ENCODE results near the gene NMNAT3. TPM values are rescaled to one million over a fixed set of nuclear protein-coding genes. Genes with fewer than 3 reads are reported as not detected.

Gene NMNAT3
- total and polyA plus RNA-seq, 12 donors = 4.2 to 12.4 (median 7.7) TPM

DNA sequence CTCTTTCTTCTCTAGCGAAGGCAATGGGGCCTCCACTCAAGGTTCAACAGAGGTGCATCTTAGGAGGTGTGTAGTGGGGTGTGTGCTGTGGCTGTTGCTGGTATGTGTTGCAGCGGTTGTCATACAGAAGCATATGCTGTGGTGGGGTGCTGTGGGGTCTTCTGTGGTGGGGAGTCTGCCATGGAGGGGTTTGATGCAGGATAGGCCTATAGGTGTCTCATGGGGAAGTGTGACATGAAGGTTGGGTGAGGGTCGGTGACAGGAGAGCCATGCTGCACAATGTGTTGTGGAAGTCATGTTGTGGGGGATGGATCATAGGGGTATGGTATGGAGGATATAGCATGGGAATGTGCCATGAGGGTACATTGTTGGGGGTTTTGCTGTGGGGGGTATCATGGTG, 20.3 kb downstream of the NMNAT3 start:
- no peak overlapping the region for H3K27ac ChIP-seq
- peaks cover 0 to 6% of the 10 kb centered on the region in 2 donors for H3K4me1 ChIP-seq (replicated peaks in 1 of 2)
- TF ChIP-seq, protein P1, sequence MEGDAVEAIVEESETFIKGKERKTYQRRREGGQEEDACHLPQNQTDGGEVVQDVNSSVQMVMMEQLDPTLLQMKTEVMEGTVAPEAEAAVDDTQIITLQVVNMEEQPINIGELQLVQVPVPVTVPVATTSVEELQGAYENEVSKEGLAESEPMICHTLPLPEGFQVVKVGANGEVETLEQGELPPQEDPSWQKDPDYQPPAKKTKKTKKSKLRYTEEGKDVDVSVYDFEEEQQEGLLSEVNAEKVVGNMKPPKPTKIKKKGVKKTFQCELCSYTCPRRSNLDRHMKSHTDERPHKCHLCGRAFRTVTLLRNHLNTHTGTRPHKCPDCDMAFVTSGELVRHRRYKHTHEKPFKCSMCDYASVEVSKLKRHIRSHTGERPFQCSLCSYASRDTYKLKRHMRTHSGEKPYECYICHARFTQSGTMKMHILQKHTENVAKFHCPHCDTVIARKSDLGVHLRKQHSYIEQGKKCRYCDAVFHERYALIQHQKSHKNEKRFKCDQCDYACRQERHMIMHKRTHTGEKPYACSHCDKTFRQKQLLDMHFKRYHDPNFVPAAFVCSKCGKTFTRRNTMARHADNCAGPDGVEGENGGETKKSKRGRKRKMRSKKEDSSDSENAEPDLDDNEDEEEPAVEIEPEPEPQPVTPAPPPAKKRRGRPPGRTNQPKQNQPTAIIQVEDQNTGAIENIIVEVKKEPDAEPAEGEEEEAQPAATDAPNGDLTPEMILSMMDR (IDR thresholded peaks at IDR 0.05) = no peak
- TF ChIP-seq POLR2A (IDR thresholded peaks at IDR 0.05) = no peak
- intact Hi-C loops (cut with DNase I) = no loop called here
- no peaks in the 10 kb centered on the region for H3K9me3 ChIP-seq (replicated peaks in 1 of 3)
- WGBS, 4 donors = 96 to 99% (median 97%) methylated on average over 3 of the region's 3 CpGs
- H3K27me3 ChIP-seq = no peaks in the 10 kb centered on the region
- no peak for DNase-seq
- no peak overlapping the region for H3K4me3 ChIP-seq
- H3K36me3 ChIP-seq (replicated peaks in 1 of 2) = no peaks in the 10 kb centered on the region

DNA sequence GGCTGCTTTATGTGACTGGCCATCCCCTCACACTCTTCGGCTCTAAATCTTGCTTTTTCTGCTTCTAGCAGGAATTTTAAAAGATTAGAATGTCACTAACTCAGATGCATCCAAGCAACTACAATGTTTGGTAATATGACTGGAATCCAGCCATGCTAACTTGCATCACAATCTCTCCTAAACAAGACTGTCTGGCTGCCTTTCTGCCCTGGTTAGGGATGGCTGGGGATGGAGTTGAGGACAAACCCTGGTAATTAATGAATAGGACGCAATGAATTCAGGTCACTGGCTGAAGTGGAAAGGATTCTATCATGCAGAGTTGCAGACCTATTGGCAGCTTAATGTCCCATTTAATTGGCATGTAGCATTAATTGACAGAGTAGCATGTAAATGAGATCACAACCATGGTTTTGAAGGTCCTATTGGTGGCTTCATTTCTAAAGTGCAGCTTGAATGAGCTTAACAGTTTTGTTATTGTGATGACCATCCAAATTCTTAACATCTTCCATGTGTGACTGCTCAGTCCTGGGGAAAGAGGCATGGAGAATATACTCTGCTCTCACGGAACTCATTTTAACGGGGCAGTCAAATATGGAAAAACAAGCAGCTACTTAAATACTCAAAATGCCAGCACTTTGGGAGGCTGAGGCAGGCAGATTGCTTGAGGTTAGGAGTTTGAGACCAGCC, 21.7 kb downstream of the NMNAT3 start:
- no peak overlapping the region for H3K27ac ChIP-seq

DNA sequence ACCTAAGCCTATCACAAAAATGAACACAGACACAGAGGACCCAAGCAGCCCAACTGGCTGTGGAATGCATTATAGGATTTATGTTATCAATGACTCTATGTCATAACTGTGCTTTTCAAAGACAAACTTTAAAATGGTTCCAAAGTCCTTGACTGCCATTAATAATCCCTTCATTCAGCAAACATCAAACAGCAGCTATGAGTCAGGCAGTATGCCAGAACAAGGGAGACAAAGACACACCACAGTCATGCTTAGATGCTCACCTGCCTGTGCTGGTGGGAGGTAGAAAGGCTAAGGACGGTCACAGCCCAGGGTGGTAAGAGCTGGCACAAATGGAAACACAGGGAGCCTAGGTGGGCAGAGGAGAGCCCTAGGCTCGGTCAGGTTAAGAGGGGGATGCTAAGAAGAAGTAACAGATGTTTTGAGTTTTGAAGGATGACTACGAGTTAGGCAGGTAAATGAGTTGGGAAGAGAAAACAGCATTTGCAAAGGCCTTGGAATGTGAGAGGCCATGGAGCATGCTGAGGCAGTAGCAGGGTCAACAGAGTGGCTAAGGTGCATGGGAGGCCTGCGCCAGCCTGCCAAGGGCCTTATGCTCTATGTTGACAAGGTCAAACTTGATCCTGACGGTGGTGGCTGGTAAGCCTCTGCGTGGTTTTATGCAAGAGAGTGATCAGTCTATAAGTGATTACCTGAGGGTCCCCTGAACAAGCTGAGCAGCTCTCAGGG, 23.0 kb downstream of the NMNAT3 start:
- Histone ChIP-seq H3K4me3 (no peak overlapping the region), H3K4me1 (replicated peaks in 1 of 2) (peaks cover 0 to 6% of the 10 kb centered on the region in 2 donors), H3K36me3 (replicated peaks in 1 of 2) (no peaks in the 10 kb centered on the region), H3K9me3 (replicated peaks in 1 of 3) (no peaks in the 10 kb centered on the region), H3K27me3 (no peaks in the 10 kb centered on the region), H3K27ac (no peak overlapping the region)
- DNase-seq = no peak
- no peak for TF ChIP-seq POLR2A (IDR thresholded peaks at IDR 0.05)
- TF ChIP-seq, protein P1 (IDR thresholded peaks at IDR 0.05) = no peak
- 80 to 91% (median 81%) methylated on average over 6 of the region's 6 CpGs for WGBS, 4 donors
- intact Hi-C loops (cut with DNase I) = no loop called here

More for the DNA sequence above, 21.7 kb downstream of the NMNAT3 start:
- TF ChIP-seq POLR2A (IDR thresholded peaks at IDR 0.05) = no peak
- TF ChIP-seq, protein P1 (IDR thresholded peaks at IDR 0.05) = no peak
- H3K9me3 ChIP-seq (replicated peaks in 1 of 3) = no peaks in the 10 kb centered on the region
- no peak overlapping the region for H3K4me3 ChIP-seq
- H3K4me1 ChIP-seq (replicated peaks in 1 of 2) = peaks cover 0 to 6% of the 10 kb centered on the region in 2 donors
- 61 to 76% (median 71%) methylated on average over 4 of the region's 4 CpGs for WGBS, 4 donors
- H3K36me3 ChIP-seq (replicated peaks in 1 of 2) = no peaks in the 10 kb centered on the region
- peak in 2 of 7 donors; percentile 20 to 47 for DNase-seq
- intact Hi-C loops (cut with DNase I) = no loop called here
- no peaks in the 10 kb centered on the region for H3K27me3 ChIP-seq

DNA sequence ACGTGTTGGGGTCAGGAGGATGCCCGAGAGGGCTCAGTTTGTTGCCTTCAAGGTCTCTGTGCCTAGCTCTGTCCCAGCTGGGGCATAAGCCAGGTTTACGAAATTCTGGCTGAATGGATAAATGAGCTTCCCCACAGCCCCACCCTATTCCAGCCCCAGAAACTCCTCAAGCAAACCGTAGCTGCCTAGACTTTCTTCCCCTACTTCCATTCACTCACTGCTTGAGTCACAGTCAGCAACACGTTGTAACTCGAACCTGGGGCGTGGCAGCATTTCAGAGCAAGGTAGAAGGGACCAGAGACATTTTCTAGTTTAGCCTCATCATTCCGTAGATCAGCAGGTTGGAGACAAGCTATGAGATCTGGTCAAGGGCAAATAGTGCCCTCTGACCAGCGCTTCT, 24.2 kb downstream of the NMNAT3 start:
- Histone ChIP-seq H3K4me1 (replicated peaks in 1 of 2) (peaks cover 0 to 6% of the 10 kb centered on the region in 2 donors), H3K36me3 (replicated peaks in 1 of 2) (no peaks in the 10 kb centered on the region), H3K27ac (no peak overlapping the region), H3K9me3 (replicated peaks in 1 of 3) (no peaks in the 10 kb centered on the region), H3K4me3 (no peak overlapping the region), H3K27me3 (no peaks in the 10 kb centered on the region)
- peak; percentile 23 to 73 (median 52) for DNase-seq
- intact Hi-C loops (cut with DNase I) = no loop called here
- 43 to 54% (median 50%) methylated on average over 8 to 9 of the region's 9 CpGs for WGBS, 4 donors
- no peak for TF ChIP-seq POLR2A (IDR thresholded peaks at IDR 0.05)
- TF ChIP-seq, protein P1 (IDR thresholded peaks at IDR 0.05) = no peak

Data from adrenal gland (tissue), 12 donors.